Tongue (tissue), 1 donor: Measurements from ENCODE around the gene SMIM8. TPM values are rescaled to one million over a fixed set of nuclear protein-coding genes. Genes with fewer than 3 reads are reported as not detected.

Experiments used
- total RNA-seq: library from RNA; depleted of rRNA; stranded (reverse); fragments of >200 nt; gene quantifications from one replicate; pipeline ENCODE4 v1.2.3, GENCODE V29; 2014

SMIM8 gene
- total RNA-seq, 1 donor from 2014 or later, result 15.5 TPM

Other genes starting within 250 kb of the SMIM8 start
- gene CGA, start 227.5 kb upstream of the SMIM8 start, total RNA-seq, result 1.9 TPM
- gene ZNF292, start 167.0 kb upstream of the SMIM8 start, total RNA-seq, result 72.2 TPM
- gene GJB7, start 6.7 kb downstream of the SMIM8 start, total RNA-seq, result not detected
- 2.7 TPM for gene C6orf163, start 22.2 kb downstream of the SMIM8 start, total RNA-seq
- 2.1 TPM for gene CFAP206, start 85.4 kb downstream of the SMIM8 start, total RNA-seq
- 21.8 TPM for gene SLC35A1, start 150.4 kb downstream of the SMIM8 start, total RNA-seq